ENCODE data around the gene INSYN2B.

INSYN2B gene

GRCh38 chr5:169980418-169981053 lies at the start of gene INSYN2B:
TSS of gene INSYN2B (minus strand) at chr5:169980495. CDS start at chr5:169883898, 96,597 bp downstream.
- peak; percentile 56 for DNase-seq

GRCh38 chr5:170028124-170028523 lies 47.8 kb upstream of the INSYN2B start:
- DNase-seq, result no peak

GRCh38 chr5:170025853-170026252 lies 45.6 kb upstream of the INSYN2B start:
- DNase-seq, result no peak

- DNase-seq, result no peak
Observed at GRCh38 chr5:170021506-170021905, 41.2 kb upstream of the INSYN2B start.

GRCh38 chr5:170020423-170020822 lies 40.1 kb upstream of the INSYN2B start:
- no peak for DNase-seq

- no peak for DNase-seq
Observed at GRCh38 chr5:170012622-170013021, 32.3 kb upstream of the INSYN2B start.

GRCh38 chr5:170011751-170012150 lies 31.5 kb upstream of the INSYN2B start:
- DNase-seq, result no peak

GRCh38 chr5:170010595-170010994 lies 30.3 kb upstream of the INSYN2B start:
- DNase-seq, result no peak

- no peak for DNase-seq
Observed at GRCh38 chr5:170008376-170008775, 28.1 kb upstream of the INSYN2B start.

- DNase-seq, result no peak
Observed at GRCh38 chr5:170006021-170006420, 25.7 kb upstream of the INSYN2B start.

- DNase-seq, result no peak
Observed at GRCh38 chr5:170000155-170000554, 19.9 kb upstream of the INSYN2B start.

- no peak for DNase-seq
Observed at GRCh38 chr5:169999621-170000020, 19.3 kb upstream of the INSYN2B start.

- DNase-seq, result no peak
Observed at GRCh38 chr5:169997798-169998197, 17.5 kb upstream of the INSYN2B start.

GRCh38 chr5:169993485-169993790 lies 13.1 kb upstream of the INSYN2B start:
- no peak for DNase-seq

GRCh38 chr5:169992789-169993484 lies 12.6 kb upstream of the INSYN2B start:
- no peak for DNase-seq

- no peak for DNase-seq
Observed at GRCh38 chr5:169991115-169991869, 11.0 kb upstream of the INSYN2B start.

- DNase-seq, result no peak
Observed at GRCh38 chr5:169989365-169989764, 9.1 kb upstream of the INSYN2B start.

- DNase-seq, result no peak
Observed at GRCh38 chr5:169988947-169989346, 8.7 kb upstream of the INSYN2B start.

GRCh38 chr5:169988206-169988605 lies 7.9 kb upstream of the INSYN2B start:
- DNase-seq, result no peak

GRCh38 chr5:169979871-169980270 lies 424 bp downstream of the INSYN2B start:
- DNase-seq, result no peak

- DNase-seq, result no peak
Observed at GRCh38 chr5:169978714-169979113, 1.6 kb downstream of the INSYN2B start.

- no peak for DNase-seq
Observed at GRCh38 chr5:169974121-169974770, 6.0 kb downstream of the INSYN2B start.

GRCh38 chr5:169973056-169973455 lies 7.2 kb downstream of the INSYN2B start:
- DNase-seq, result no peak

- DNase-seq, result no peak
Observed at GRCh38 chr5:169971780-169972179, 8.5 kb downstream of the INSYN2B start.

Data from OCI-M1 (cell line).